Activated naive CD4-positive, alpha-beta T cell treated with anti-CD3 and anti-CD28 coated beads, Interleukin-2, amount 50 U/mL, for 72 hours (primary cell): ENCODE data around the gene NT5C. TPM values are rescaled to one million over a fixed set of nuclear protein-coding genes. Genes with fewer than 3 reads are reported as not detected.
"Not testable (repeated sequence)": the region's sequence is repeated elsewhere in the genome, so short reads cannot be mapped to it uniquely, and the experiment has no call there.

ENCODE experiments used
- ATAC-seq, 2 donors: fragments of 150-1000 bp; cut with Tn5 transposase; 2 replicates each; pipeline ENCODE4 v1.10.0; 2021; ENCODE audit warnings: mild to moderate bottlenecking in 2 of 2, moderate library complexity in 2 of 2
- DNase-seq, 2 donors: peaks; one replicate each; pipeline ENCODE4 v3.0.0; 2021 to 2022; ENCODE audit warnings: low spot score in 2 of 2
- H3K27ac Mint-ChIP-seq, 2 donors: one replicate each; pipeline ENCODE4 v1.8.0; 2022; ENCODE audit warnings: mild to moderate bottlenecking in 2 of 2, mixed read lengths in 2 of 2
- H3K36me3 Mint-ChIP-seq, 2 donors: one replicate each; pipeline ENCODE4 v1.8.0; 2022; ENCODE audit warnings: mixed read lengths in 2 of 2
- H3K9me3 Mint-ChIP-seq, 2 donors: one replicate each; pipeline ENCODE4 v1.8.0; 2022; ENCODE audit warnings: mixed read lengths in 2 of 2
- total RNA-seq, 2 donors: library from RNA; stranded (reverse); gene quantifications; one replicate each; pipeline ENCODE4 v1.2.3, GENCODE V29; 2022

NT5C gene
- total RNA-seq, 2 donors from 2014 or later = 51.7 to 52.8 TPM

DNA sequence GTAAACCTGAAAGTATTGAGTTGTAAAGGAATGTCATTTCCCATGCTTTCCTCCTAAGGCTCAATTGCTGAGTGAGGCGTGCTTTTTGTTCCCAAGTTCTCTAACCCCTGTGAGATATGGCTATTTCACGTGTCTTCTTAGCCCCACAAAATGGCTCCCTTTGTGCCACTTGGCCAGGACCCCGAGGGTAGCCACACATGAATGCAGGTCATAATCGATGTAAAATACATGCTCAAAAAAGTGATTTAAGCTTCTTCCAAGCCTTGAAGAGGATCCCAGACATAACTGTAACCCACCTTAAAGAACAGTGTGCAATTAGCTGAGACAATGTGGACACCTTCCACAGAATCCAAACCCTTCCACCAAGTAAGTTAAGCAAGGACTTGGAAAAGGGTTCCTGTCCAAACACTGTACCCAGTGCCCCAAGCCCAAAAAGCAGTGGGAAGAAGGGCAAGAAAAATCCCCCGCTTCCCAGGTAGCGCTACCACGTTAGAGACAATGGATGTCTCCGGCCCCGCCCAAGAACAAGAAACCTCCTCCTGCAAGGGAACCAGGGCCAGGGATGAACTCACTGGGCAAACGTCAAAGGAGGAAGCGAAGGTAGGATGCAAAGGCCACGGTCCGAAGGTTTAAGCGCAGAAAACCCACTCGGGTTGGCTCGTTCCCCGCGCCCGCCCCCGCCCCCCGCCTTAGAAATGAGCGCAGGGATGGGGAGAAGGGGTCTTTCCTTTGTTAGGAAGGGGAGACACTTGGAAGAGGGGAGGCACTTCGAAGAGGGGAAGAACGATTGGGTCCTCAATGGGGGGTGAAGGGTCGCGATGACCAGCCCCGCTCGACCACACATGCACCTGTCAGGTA is 21.6 kb upstream of the NT5C start:
- H3K36me3 Mint-ChIP-seq = peaks cover 18 to 32% of the 10 kb centered on the region in 2 donors
- peak; percentile 33 to 55 for DNase-seq

DNA sequence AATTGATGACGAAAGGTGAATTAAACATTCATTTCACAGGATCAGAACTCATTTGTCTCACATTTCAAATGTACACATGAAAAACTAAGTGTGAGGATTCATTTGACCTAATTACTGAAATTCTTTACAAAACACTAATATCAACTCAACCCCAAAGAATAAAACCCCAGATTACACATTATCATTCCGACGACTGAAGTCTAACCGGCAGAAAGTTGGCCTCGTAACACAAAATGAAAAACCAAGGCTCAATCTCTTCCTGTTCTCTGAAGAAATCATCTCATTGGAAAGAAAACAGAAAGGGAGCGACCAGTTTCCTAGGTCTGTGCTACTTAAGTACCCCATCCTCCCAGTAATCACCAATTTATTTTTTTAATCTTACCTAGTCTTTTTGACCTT is 21.0 kb upstream of the NT5C start:
- peaks cover 21 to 37% of the 10 kb centered on the region in 2 donors for H3K36me3 Mint-ChIP-seq
- DNase-seq = no peak
- H3K27ac Mint-ChIP-seq = peak overlapping the region; percentile 93 to 94
- no peak for ATAC-seq
- no peaks in the 10 kb centered on the region for H3K9me3 Mint-ChIP-seq

More for the DNA sequence above, 21.6 kb upstream of the NT5C start:
- Mint-ChIP-seq H3K9me3 (no peaks in the 10 kb centered on the region), H3K27ac (peak overlapping the region; percentile 93 to 94)
- no peak for ATAC-seq

DNA sequence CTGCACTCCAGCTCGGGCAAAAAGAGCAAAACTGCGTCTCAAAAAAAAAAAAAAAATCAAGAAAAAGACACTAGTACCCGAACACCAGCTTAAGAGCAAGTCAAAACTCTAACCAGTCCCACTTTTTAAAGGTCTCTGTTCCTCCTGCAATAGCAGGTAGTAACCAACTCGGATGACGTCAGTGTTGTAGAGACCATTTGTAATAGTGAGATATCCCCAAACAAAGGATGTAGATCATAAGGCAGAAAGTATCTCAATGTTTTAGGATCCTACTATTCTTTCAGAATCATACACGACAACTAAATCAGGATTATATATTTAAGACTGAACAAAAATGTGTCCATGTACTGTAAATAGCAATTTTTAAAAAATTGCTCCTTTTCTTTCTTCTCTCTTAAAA is 20.4 kb upstream of the NT5C start:
- Mint-ChIP-seq H3K36me3 (peaks cover 27 to 43% of the 10 kb centered on the region in 2 donors), H3K9me3 (no peaks in the 10 kb centered on the region), H3K27ac (peak overlapping the region in 1 of 2 donors; percentile 29)
- ATAC-seq = no peak
- DNase-seq = no peak

DNA sequence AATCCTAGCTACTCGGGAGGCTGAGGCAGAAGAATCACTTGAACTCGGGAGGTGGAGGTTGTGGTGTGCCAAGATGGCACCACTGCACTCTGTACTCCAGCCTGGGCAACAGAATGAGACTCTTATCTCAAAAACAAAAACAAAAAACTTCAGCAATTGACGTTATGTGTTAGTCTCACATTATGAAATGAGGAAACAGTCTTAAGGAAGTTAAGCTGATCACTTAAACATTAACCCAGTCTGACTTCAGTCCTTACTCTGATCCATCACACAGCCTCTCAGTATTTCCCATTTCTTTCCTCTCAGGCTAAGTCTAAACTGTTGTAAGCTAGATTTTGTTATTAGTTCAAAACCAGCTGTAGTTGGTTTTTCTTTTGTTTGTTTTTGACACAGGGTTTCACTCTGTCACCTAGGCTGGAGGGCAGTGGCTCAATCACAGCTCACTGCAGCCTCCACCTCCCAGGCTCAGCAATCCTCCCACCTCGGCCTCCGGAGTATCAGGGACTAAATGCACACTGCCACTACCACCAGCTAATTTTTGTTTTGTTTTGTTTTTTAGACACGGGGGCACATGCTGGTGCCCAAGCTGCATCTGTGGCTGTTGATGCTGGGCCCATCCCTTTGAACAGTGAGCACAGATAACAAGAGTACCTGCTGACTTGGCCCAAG is 16.5 kb upstream of the NT5C start:
- DNase-seq (no peak), ATAC-seq (no peak)
- no peaks in the 10 kb centered on the region for H3K9me3 Mint-ChIP-seq
- H3K36me3 Mint-ChIP-seq = peaks cover 25 to 57% of the 10 kb centered on the region in 2 donors
- H3K27ac Mint-ChIP-seq = peak overlapping the region; percentile 0 to 18

GRCh38 chr17:75146592-75146991 is 15.1 kb upstream of the NT5C start:
- Mint-ChIP-seq H3K9me3 (no peaks in the 10 kb centered on the region), H3K27ac (no peak overlapping the region), H3K36me3 (peaks cover 16 to 50% of the 10 kb centered on the region in 2 donors)
- ATAC-seq = no peak
- no peak for DNase-seq

DNA sequence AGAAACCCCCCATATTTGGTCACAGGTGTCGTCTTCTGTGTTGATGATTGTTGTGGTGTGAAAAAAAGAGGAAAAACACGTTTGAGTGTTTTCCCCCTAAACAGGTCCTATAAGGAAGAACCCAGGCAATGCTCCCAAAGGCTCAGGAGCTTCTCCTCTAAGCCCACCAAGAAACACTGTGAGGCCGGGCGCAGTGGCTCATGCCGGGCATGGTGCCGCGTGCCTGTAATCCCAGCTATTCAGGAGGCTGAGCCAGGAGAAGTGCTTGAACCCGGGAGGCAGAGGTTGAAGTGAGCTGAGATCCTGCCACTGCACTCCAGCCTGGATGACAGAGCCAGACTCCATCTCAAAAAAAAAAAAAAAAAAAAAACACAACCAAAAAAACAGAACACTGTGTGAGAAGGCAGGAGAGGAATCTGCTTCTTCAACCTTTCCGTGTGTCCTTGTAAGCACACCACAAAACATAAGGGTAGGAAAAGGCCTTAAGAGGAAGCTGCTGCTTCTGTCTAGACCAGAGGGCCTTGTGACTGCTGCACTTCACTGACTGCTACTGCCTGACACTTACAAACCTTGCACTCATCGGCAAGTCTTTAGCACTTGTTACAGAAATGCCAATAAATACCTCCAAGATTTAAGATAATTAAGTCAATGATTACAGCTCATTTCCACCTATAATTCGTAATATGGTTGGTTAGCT is 13.4 kb upstream of the NT5C start:
- Mint-ChIP-seq H3K36me3 (peaks cover 16 to 60% of the 10 kb centered on the region in 2 donors), H3K9me3 (no peaks in the 10 kb centered on the region), H3K27ac (no peak overlapping the region)
- ATAC-seq (no peak), DNase-seq (no peak)

DNA sequence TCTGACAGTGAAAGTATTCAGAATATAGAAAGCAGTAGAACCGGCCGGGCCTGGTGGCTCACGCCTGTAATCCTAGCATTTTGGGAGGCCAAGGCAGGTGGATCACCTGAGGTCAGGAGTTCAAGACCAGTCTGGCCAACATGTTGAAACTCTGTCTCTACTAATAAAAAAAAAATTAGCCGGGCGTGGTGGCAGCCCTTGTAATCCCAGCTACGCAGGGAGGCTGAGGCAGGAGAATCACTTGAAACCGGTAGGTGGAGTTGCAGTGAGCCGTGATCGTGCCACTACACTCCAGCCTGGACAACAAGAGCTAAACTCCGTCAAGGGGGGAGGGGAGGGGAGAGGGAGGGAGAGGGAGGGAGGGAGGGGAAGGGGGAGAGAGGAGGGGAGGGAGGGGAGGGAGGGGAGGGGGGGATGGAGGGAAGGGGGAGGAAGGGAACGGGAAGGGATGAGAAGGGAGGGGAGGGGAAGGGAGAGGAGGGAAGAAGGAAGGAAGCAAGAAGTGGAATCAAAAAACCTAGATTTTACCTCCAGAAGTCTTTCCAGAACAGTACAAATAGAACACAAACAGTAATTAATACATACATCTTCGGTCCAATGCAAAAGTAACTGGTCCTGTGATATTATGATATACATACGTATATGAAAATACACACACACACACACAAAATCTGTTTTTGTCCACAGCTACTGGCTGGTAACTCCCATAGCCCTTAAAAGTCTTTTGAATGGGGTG is 10.9 kb upstream of the NT5C start:
- ATAC-seq (no peak), DNase-seq (no peak)
- Mint-ChIP-seq H3K9me3 (no peaks in the 10 kb centered on the region), H3K27ac (no peak overlapping the region), H3K36me3 (peaks cover 13 to 44% of the 10 kb centered on the region in 2 donors)

DNA sequence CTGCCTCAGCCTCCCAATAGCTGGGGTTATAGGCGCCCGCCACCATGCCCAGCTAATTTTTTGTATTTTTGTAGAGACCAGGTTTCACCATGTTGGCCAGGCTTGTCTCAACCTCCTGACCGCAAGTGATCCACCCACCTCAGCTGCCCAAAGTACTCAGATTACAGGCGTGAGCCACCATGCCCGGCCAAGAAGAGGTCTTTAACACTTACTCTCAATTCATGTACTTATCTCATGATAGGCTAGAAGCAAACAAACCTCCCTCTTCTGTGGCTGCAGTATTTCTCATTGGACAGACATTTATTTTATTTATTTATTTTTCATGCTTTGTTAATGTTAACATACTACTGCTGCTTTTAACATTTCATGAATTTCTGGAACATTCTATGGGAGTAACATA is 7.0 kb upstream of the NT5C start:
- peak overlapping the region in 1 of 2 donors; percentile 53 for H3K27ac Mint-ChIP-seq
- H3K9me3 Mint-ChIP-seq = no peaks in the 10 kb centered on the region
- peaks cover 0 to 19% of the 10 kb centered on the region in 2 donors for H3K36me3 Mint-ChIP-seq
- DNase-seq = no peak
- no peak for ATAC-seq

- not testable (repeated sequence) for H3K9me3 Mint-ChIP-seq, DNase-seq, ATAC-seq, H3K27ac Mint-ChIP-seq
- peaks cover 0 to 18% of the 10 kb centered on the region in 2 donors for H3K36me3 Mint-ChIP-seq
Measured at GRCh38 chr17:75137762-75138161, 6.2 kb upstream of the NT5C start.

DNA sequence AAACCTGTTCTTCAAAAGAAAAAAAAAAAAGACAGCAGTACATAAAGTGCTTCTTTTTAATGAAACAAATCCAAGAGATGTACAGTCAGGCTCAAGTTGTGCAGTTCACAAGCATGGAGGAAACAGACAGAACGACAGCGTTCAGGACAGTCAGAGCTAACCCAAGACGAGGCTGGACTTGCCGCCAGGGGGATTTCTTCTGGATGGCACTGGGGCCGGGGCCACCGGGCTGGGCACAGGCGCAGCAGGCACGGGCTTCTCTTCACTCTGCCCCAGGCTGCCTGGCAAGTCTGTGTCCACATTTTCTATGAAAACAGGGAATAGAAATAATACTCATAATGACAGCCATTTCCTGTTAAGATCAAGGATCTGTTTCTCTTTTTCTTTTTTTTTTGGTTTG is 4.4 kb upstream of the NT5C start:
- DNase-seq (no peak), ATAC-seq (no peak)
- Mint-ChIP-seq H3K27ac (peak overlapping the region; percentile 15 to 66), H3K9me3 (no peaks in the 10 kb centered on the region), H3K36me3 (peaks cover 1 to 11% of the 10 kb centered on the region in 2 donors)

GRCh38 chr17:75135452-75135851 is 3.9 kb upstream of the NT5C start:
- ATAC-seq (no peak), DNase-seq (no peak)
- Mint-ChIP-seq H3K9me3 (no peaks in the 10 kb centered on the region), H3K27ac (peak overlapping the region; percentile 15 to 66), H3K36me3 (peaks cover 6 to 14% of the 10 kb centered on the region in 2 donors)

- H3K9me3 Mint-ChIP-seq, ATAC-seq, DNase-seq, H3K36me3 Mint-ChIP-seq: not testable (repeated sequence)
- H3K27ac Mint-ChIP-seq = peak overlapping the region in 1 of 2 donors; percentile 22
Measured at GRCh38 chr17:75133607-75134347, 2.2 kb upstream of the NT5C start.

GRCh38 chr17:75133001-75133400 is 1.5 kb upstream of the NT5C start:
- H3K36me3 Mint-ChIP-seq = peaks cover 8% of the 10 kb centered on the region in 2 donors
- H3K27ac Mint-ChIP-seq = peak overlapping the region; percentile 50 to 80
- ATAC-seq = no peak

DNA sequence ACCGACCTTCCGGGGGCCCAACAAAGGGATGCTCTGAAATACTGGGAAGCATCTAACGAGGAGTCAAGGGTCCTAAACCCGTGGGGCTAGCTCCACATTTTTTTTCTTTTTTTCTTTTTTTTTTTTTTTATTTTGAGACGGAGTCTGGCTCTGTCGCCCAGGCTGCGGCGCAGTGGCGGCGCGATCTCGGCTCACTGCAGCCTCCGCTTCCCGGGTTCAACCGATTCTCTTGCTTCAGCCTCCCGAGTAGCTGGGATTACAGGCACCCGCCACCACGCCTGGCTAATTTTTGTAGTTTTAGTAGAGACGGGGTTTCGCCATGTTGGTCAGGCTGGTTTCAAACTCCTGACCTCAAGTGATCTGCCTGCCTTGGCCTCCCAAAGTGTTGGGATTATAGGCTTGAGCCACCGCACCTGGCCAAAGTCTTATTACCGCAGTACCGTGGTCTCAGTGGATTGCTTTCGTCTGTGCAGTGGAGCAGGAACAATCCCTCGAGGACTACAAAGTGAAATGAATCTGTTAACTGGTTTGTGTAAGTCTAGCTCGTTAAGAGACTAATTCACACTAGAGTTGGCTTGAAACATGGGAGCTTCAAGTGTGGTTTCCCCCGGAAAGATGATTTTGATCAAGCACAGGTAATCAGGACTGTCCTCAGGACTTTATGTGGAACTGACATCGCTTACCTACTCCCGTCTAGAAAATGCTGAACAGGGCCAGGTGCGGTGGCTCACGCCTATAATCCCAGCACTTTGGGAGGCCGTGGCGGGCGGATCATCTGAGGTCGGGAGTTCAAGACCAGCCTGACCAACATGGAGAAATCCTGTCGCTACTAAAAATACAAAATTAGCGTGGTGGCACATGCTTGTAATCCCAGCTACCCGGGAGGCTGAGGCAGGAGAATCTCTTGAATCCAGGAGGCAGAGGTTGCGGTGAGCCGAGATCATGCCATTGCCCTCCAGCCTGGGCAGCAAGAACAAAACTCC is 767 bp upstream of the NT5C start:
- DNase-seq, H3K9me3 Mint-ChIP-seq, H3K36me3 Mint-ChIP-seq, ATAC-seq: not testable (repeated sequence)
- H3K27ac Mint-ChIP-seq = peak overlapping the region; percentile 80 to 94

More at GRCh38 chr17:75133001-75133400, 1.5 kb upstream of the NT5C start:
- H3K9me3 Mint-ChIP-seq = no peaks in the 10 kb centered on the region
- no peak for DNase-seq
